PFSK-1 (cell line): Measurements from ENCODE around the gene NRG3.

Experiments
- FOXP2 ChIP-seq: optimal IDR thresholded peaks from 2 replicates; pipeline ENCODE3; 2011; ENCODE audit warnings: borderline replicate concordance, control low read depth, inconsistent platforms; ENCODE audit not compliant: insufficient read depth; ENCODE audit errors: extremely low read length, extremely low read depth
- POLR2AphosphoS5 ChIP-seq: IDR thresholded peaks from 2 replicates; pipeline ENCODE4 v1.6.1; 2012; ENCODE audit warnings: low read depth, mild to moderate bottlenecking, control low read depth, low read length, moderate library complexity
- SIN3A ChIP-seq: IDR thresholded peaks from 2 replicates; pipeline ENCODE4 v1.6.1; 2012; ENCODE audit warnings: mild to moderate bottlenecking, low read length, moderate library complexity, borderline replicate concordance; ENCODE audit not compliant: insufficient read depth
- TAF1 ChIP-seq: IDR thresholded peaks from 2 replicates; pipeline ENCODE4 v1.6.1; 2012; ENCODE audit warnings: low read length, control low read depth, borderline replicate concordance; ENCODE audit not compliant: insufficient read depth

DNA sequence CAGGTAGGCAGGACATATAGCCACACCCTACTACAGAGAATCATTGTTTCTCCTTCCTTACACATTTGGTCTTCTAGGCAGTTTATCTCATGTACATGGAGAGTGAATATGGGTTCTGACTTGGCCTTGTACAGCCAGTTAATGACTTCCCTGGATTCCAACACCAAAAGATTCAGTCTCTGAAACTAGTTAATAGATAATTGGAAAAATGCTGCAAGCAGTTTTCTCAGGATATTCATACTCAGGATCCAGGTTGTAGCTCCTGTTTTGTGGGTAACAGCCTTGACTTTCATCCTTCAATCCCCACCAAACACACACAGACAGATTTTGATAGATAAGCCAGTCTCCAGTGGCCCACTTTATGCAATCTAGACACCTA is 690.2 kb downstream of the NRG3 start:
- TF ChIP-seq POLR2AphosphoS5 (no peak), TAF1 (no peak), SIN3A (no peak), FOXP2 (no peak)
